GM12878 (cell line): ENCODE data around the gene ARL16. TPM values are rescaled to one million over a fixed set of nuclear protein-coding genes. Genes with fewer than 3 reads are reported as not detected.

Experiments used
- CBFB ChIP-seq: IDR thresholded peaks from 2 replicates; pipeline ENCODE4 v1.6.1; 2016; ENCODE audit warnings: antibody characterized with exemption, low read depth
- CREB1 ChIP-seq: IDR thresholded peaks from 2 replicates; pipeline ENCODE4 v1.6.1; 2012; ENCODE audit warnings: low read depth, mild to moderate bottlenecking, inconsistent platforms
- FOXK2 ChIP-seq: fragments of 450-650 bp; IDR thresholded peaks from 2 replicates; pipeline ENCODE4 v1.6.1; 2017; ENCODE audit warnings: mild to moderate bottlenecking, moderate library complexity
- IKZF2 ChIP-seq, 2 experiments: fragments of 450-650 bp; IDR thresholded peaks; 2 replicates each; pipeline ENCODE4 v1.6.1; 2017; ENCODE audit warnings: mild to moderate bottlenecking in 2 of 2, moderate library complexity in 2 of 2
- JUNB ChIP-seq: IDR thresholded peaks from 2 replicates; pipeline ENCODE4 v1.6.1; 2016; ENCODE audit warnings: antibody characterized with exemption, mild to moderate bottlenecking
- MEF2A ChIP-seq: IDR thresholded peaks from 2 replicates; pipeline ENCODE4 v1.6.1; 2011; ENCODE audit warnings: low read depth, mild to moderate bottlenecking, low read length, moderate library complexity; ENCODE audit not compliant: insufficient read depth
- MEF2B ChIP-seq: fragments of 450-650 bp; IDR thresholded peaks from 2 replicates; pipeline ENCODE4 v1.6.1; 2018; ENCODE audit warnings: mild to moderate bottlenecking, moderate library complexity; ENCODE audit not compliant: partially characterized antibody, poor library complexity, severe bottlenecking
- PAX8 ChIP-seq: fragments of 450-650 bp; IDR thresholded peaks from 2 replicates; pipeline ENCODE4 v1.6.1; 2017; ENCODE audit warnings: mild to moderate bottlenecking, moderate library complexity
- RELA ChIP-seq: fragments of 450-650 bp; IDR thresholded peaks from 2 replicates; pipeline ENCODE4 v1.8.0; 2014; ENCODE audit warnings: borderline replicate concordance; ENCODE audit not compliant: partially characterized antibody
- STAT3 ChIP-seq: IDR thresholded peaks from 2 replicates; pipeline ENCODE4 v1.6.1; 2011; ENCODE audit warnings: low read depth, low read length, improper control_type of control experiment
- SUPT20H ChIP-seq: IDR thresholded peaks from 2 replicates; pipeline ENCODE4 v1.6.1; 2011; ENCODE audit warnings: low read depth, mild to moderate bottlenecking, low read length, moderate library complexity, borderline replicate concordance; ENCODE audit not compliant: control insufficient read depth
- WRNIP1 ChIP-seq: IDR thresholded peaks from 2 replicates; pipeline ENCODE4 v1.6.1; 2011; ENCODE audit warnings: low read depth, low read length, improper control_type of control experiment, borderline replicate concordance
- polyA plus RNA-seq, 11 experiments: library from polyadenylated mRNA; depleted of rRNA in 4 of 11; unstranded in 6 of 11; stranded (reverse) in 5 of 11; fragments of >200 nt; fragmentation: Nextera tagmentation in 4 of 11; fragmentation: Illumina TruSeq in 1 of 11; extraction: Ambion mirVana in 4 of 11; extraction: Trizol in 1 of 11; gene quantifications; 1 replicate in 1 of 11; 2 replicates in 10 of 11; pipeline versions ENCODE4 v1.2.1 to v1.2.3, GENCODE V29; 2011 to 2016; ENCODE audit warnings: inconsistent platforms in 2 of 11, missing spikeins in 2 of 11, low read depth in 1 of 11
- total RNA-seq, 4 experiments: library from RNA; depleted of rRNA in 3 of 4; stranded (reverse); fragments of >200 nt in 3 of 4; fragmentation: Illumina TruSeq in 1 of 4; extraction: Trizol in 1 of 4; gene quantifications; 2 replicates each; pipeline versions ENCODE4 v1.2.1 to v1.2.3, GENCODE V29; 2013 to 2021
- TF ChIP-seq, protein P1 (sequence below): fragments of 150-350 bp; IDR thresholded peaks from 2 replicates; pipeline ENCODE4 v1.6.1; 2016; ENCODE audit warnings: low read depth, low read length
- TF ChIP-seq, protein P2 (sequence below): fragments of 450-650 bp; IDR thresholded peaks from 2 replicates; pipeline ENCODE4 v1.6.1; 2017; ENCODE audit warnings: antibody characterized with exemption, mild to moderate bottlenecking, moderate library complexity
- TF ChIP-seq, protein P3 (sequence below): IDR thresholded peaks from 2 replicates; pipeline ENCODE4 v1.6.1; 2011; ENCODE audit warnings: mild to moderate bottlenecking, low read depth, low read length, moderate library complexity; ENCODE audit not compliant: insufficient replicate concordance
- TF ChIP-seq, protein P4 (sequence below): fragments of 450-650 bp; IDR thresholded peaks from 2 replicates; pipeline ENCODE4 v1.6.1; 2017; ENCODE audit warnings: low read depth, mild to moderate bottlenecking, moderate library complexity

ARL16 gene
- total and polyA plus RNA-seq, 10 of the 15 experiments (the other 5 are each of a cell fraction or from before 2014, with no cell fraction given): 4.7 to 47.6 (median 30.9) TPM

DNA sequence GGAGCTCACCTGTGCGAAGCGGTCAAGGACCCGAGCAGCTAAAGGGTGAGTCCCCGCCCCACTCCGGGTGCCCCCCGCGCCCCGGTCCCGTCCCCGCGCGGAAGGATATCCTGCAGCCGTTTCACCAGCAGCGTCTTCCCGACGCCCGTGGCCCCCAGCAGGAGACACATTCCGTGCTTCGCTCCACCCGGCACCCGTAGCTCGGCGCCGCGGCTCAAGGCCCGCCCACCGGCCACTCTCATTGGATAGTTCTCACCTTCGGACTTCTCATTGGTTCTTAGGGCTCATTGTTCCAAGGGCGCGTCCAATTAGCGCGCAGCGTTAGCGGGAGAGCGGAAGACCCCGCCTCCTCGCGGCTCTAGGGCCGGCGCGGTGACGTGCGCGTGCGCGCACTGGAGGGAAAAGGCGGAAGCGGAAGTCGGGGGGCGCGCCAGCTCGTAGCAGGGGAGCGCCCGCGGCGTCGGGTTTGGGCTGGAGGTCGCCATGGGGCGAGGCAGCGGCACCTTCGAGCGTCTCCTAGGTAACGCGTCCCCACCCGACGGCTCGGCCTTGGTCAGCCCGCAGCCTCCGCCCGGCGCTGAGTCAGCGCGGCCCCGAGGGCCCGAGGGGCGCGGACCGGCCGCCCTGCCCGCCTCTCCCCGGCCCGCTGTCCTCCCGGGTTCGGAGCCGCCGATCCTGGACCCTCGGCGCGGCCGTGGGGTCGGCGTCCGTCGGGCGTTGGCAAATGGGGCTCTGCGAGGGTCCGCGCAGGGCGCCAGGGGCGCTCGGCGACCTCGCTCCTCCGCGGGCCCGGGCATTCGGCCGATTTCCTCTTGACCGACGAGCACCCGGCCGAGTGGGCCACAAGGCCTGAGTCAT is at the start of gene ARL16, which contains the start of gene HGS (continued):
- TF ChIP-seq, protein P1, sequence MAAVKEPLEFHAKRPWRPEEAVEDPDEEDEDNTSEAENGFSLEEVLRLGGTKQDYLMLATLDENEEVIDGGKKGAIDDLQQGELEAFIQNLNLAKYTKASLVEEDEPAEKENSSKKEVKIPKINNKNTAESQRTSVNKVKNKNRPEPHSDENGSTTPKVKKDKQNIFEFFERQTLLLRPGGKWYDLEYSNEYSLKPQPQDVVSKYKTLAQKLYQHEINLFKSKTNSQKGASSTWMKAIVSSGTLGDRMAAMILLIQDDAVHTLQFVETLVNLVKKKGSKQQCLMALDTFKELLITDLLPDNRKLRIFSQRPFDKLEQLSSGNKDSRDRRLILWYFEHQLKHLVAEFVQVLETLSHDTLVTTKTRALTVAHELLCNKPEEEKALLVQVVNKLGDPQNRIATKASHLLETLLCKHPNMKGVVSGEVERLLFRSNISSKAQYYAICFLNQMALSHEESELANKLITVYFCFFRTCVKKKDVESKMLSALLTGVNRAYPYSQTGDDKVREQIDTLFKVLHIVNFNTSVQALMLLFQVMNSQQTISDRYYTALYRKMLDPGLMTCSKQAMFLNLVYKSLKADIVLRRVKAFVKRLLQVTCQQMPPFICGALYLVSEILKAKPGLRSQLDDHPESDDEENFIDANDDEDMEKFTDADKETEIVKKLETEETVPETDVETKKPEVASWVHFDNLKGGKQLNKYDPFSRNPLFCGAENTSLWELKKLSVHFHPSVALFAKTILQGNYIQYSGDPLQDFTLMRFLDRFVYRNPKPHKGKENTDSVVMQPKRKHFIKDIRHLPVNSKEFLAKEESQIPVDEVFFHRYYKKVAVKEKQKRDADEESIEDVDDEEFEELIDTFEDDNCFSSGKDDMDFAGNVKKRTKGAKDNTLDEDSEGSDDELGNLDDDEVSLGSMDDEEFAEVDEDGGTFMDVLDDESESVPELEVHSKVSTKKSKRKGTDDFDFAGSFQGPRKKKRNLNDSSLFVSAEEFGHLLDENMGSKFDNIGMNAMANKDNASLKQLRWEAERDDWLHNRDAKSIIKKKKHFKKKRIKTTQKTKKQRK: peak; percentile 67; the same call in 1 of the 2 replicates
- TF ChIP-seq MEF2A (no peak), PAX8 (no peak), RELA (peak; percentile 35), STAT3 (no peak), IKZF2 (IDR thresholded peaks at IDR 0.05) (peak; percentile 57 to 64; a peak in 2 of 4 replicates), WRNIP1 (no peak), MEF2B (peak; percentile 15), SUPT20H (no peak), JUNB (no peak), CBFB (peak; percentile 32; the same call in 1 of the 2 replicates), FOXK2 (no peak), CREB1 (peak; percentile 84)
- TF ChIP-seq, protein P2, sequence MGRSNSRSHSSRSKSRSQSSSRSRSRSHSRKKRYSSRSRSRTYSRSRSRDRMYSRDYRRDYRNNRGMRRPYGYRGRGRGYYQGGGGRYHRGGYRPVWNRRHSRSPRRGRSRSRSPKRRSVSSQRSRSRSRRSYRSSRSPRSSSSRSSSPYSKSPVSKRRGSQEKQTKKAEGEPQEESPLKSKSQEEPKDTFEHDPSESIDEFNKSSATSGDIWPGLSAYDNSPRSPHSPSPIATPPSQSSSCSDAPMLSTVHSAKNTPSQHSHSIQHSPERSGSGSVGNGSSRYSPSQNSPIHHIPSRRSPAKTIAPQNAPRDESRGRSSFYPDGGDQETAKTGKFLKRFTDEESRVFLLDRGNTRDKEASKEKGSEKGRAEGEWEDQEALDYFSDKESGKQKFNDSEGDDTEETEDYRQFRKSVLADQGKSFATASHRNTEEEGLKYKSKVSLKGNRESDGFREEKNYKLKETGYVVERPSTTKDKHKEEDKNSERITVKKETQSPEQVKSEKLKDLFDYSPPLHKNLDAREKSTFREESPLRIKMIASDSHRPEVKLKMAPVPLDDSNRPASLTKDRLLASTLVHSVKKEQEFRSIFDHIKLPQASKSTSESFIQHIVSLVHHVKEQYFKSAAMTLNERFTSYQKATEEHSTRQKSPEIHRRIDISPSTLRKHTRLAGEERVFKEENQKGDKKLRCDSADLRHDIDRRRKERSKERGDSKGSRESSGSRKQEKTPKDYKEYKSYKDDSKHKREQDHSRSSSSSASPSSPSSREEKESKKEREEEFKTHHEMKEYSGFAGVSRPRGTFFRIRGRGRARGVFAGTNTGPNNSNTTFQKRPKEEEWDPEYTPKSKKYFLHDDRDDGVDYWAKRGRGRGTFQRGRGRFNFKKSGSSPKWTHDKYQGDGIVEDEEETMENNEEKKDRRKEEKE: no peak
- TF ChIP-seq, protein P3, sequence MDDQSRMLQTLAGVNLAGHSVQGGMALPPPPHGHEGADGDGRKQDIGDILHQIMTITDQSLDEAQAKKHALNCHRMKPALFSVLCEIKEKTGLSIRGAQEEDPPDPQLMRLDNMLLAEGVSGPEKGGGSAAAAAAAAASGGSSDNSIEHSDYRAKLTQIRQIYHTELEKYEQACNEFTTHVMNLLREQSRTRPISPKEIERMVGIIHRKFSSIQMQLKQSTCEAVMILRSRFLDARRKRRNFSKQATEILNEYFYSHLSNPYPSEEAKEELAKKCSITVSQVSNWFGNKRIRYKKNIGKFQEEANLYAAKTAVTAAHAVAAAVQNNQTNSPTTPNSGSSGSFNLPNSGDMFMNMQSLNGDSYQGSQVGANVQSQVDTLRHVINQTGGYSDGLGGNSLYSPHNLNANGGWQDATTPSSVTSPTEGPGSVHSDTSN: peak; percentile 61
- TF ChIP-seq, protein P4, sequence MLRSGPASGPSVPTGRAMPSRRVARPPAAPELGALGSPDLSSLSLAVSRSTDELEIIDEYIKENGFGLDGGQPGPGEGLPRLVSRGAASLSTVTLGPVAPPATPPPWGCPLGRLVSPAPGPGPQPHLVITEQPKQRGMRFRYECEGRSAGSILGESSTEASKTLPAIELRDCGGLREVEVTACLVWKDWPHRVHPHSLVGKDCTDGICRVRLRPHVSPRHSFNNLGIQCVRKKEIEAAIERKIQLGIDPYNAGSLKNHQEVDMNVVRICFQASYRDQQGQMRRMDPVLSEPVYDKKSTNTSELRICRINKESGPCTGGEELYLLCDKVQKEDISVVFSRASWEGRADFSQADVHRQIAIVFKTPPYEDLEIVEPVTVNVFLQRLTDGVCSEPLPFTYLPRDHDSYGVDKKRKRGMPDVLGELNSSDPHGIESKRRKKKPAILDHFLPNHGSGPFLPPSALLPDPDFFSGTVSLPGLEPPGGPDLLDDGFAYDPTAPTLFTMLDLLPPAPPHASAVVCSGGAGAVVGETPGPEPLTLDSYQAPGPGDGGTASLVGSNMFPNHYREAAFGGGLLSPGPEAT: peak; percentile 73; the same call in 1 of the 2 replicates
